ENCODE results near the gene RPS3A.

- TF ChIP-seq EZH2 (IDR thresholded peaks at IDR 0.05; ENCODE audit: insufficient read depth, poor library complexity, severe bottlenecking) (no peak), EZH2phosphoT487 (IDR thresholded peaks at IDR 0.05; ENCODE audit: insufficient read depth, low read depth) (no peak)
These were observed at the start of gene RPS3A for GRCh38 chr4:151099229-151099975.
